Adrenal gland (tissue), 12 donors: ENCODE data around the gene GABARAPL1. TPM values are rescaled to one million over a fixed set of nuclear protein-coding genes. Genes with fewer than 3 reads are reported as not detected.

Source experiments
- DNase-seq, 7 donors: peaks; one replicate each; pipeline ENCODE4 v3.0.0-alpha.2; 2019 to 2020
- H3K27ac ChIP-seq, 5 donors: fragments of 200-600 bp; sonication (generic) in 4 of 5; 1 replicate in 3 of 5; 2 replicates in 2 of 5; pipeline versions ENCODE4 v1.5.1 to v1.8.0; 2016 to 2020; ENCODE audit warnings: mild to moderate bottlenecking in 1 of 5
- H3K27me3 ChIP-seq: fragments of 200-600 bp; 2 replicates; pipeline ENCODE4 v1.8.0; 2021
- H3K36me3 ChIP-seq, 2 donors: fragments of 200-600 bp; replicated peaks in 1 of 2; 1 replicate in 1 of 2; 2 replicates in 1 of 2; pipeline versions ENCODE4 v1.5.1 to v1.8.0; 2018 to 2022
- H3K4me1 ChIP-seq, 2 donors: fragments of 200-600 bp; replicated peaks in 1 of 2; 1 replicate in 1 of 2; 2 replicates in 1 of 2; pipeline versions ENCODE4 v1.5.1 to v1.8.0; 2018 to 2021
- H3K4me3 ChIP-seq, 4 donors: fragments of 200-600 bp; sonication (generic) in 3 of 4; one replicate each; pipeline ENCODE4 v1.5.1; 2016 to 2018
- H3K9me3 ChIP-seq, 3 donors: fragments of 200-600 bp; sonication (generic) in 1 of 3; replicated peaks in 1 of 3; 1 replicate in 2 of 3; 2 replicates in 1 of 3; pipeline versions ENCODE4 v1.5.1 to v1.8.0; 2016 to 2021
- POLR2A ChIP-seq, 2 donors: fragments of 450-650 bp; IDR thresholded peaks; one replicate each; pipeline ENCODE4 v1.6.1; 2017; ENCODE audit warnings: antibody characterized with exemption in 2 of 2, mild to moderate bottlenecking in 2 of 2, moderate library complexity in 1 of 2
- WGBS, 4 donors: extraction: QIAGEN DNeasy Blood & Tissue Kit in 2 of 4; methylation state at CpG; one replicate each; pipeline versions ENCODE4 v1.1.5 to v1.1.7; 2013 to 2017; 5-methylcytosine and 5-hydroxymethylcytosine counted together
- intact Hi-C, 2 donors: fragments of 100-400 bp; cut with DNase I; formaldehyde crosslinking; loops; one replicate each; pipeline versions ENCODE4 v1.14.1 to v1.15.0; 2022 to 2023
- polyA plus RNA-seq, 3 donors: library from polyadenylated mRNA; stranded (reverse); fragments of 200-250 nt in 2 of 3; fragments of 350-450 nt in 1 of 3; fragmentation: Illumina TruSeq in 1 of 3; extraction: RNeasy Lipid Tissue Mini Kit (QIAGEN cat#74804) in 1 of 3; gene quantifications; one replicate each; pipeline ENCODE4 v1.2.3, GENCODE V29; 2013 to 2014
- total RNA-seq, 9 donors: library from RNA; depleted of rRNA in 4 of 9; stranded (reverse); fragments of >200 nt in 4 of 9; fragments of 120-200 nt in 1 of 9; fragmentation: NEBNext Ultra II Directional in 1 of 9; extraction: Animal tissue kit (Norgen Biotek cat#: 25700) in 1 of 9; gene quantifications; one replicate each; pipeline versions ENCODE4 v1.1.0 to v1.2.4, GENCODE V29; 2013 to 2023
- TF ChIP-seq, protein P1 (sequence below), 6 experiments: fragments of 450-650 bp in 4 of 6; fragments of 200-600 bp in 2 of 6; sonication (generic) in 1 of 6; IDR thresholded peaks; 1 replicate in 5 of 6; 2 replicates in 1 of 6; pipeline versions ENCODE4 v1.5.1 to v1.8.0; 2016 to 2021; ENCODE audit warnings: antibody characterized with exemption in 6 of 6, mild to moderate bottlenecking in 2 of 6, moderate library complexity in 1 of 6
- donor health status: healthy with polysubstance abuse.
- donor health status: Bipolar disorder and iron deficiency.
- donor health status: DM: yes; HTN: yes; CAD: no.
- donor health status: DM: no; HTN: no; CAD: no.
- donor health status: DM: no; HTN: no; CAD: no.
- donor health status: DM: yes; HTN: yes; CAD: no.

Gene GABARAPL1
- total and polyA plus RNA-seq, 12 donors, result 58.2 to 260 (median 89.4) TPM

DNA sequence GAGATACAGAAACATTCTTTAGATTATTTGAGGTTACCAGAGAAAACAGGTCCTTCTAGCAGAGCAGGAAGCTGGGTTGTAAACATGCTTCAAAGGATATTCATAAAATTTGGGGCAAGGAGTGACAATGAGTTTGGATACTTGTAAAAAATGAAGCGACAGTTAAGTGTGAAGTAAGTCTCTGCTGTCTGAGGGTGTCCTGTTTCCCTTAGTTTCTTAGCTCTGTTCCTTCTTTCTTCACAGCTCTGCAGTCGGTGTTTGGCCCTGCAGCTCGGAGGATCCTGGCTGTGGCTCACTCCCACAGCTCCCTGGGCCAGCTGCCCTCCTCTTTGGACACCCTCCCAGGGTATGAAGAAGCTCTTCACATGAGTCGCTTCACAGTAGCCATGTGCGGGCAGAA lies 23.0 kb upstream of the GABARAPL1 start:
- no peak overlapping the region for H3K27ac ChIP-seq
- DNase-seq, result no peak
- 59 to 62% (median 61%) methylated on average over 4 to 5 of the region's 5 CpGs for WGBS, 4 donors
- H3K36me3 ChIP-seq, result no peaks in the 10 kb centered on the region
- intact Hi-C loops, result loop anchor here in 1 of 2 donors (5.0 kb wide), 1 partner anchor 37 kb away; no protein-coding TSS in a partner anchor
- H3K27me3 ChIP-seq, result no peaks in the 10 kb centered on the region
- no peak overlapping the region for H3K4me3 ChIP-seq
- no peaks in the 10 kb centered on the region for H3K9me3 ChIP-seq
- H3K4me1 ChIP-seq, result no peaks in the 10 kb centered on the region
- TF ChIP-seq, protein P1, sequence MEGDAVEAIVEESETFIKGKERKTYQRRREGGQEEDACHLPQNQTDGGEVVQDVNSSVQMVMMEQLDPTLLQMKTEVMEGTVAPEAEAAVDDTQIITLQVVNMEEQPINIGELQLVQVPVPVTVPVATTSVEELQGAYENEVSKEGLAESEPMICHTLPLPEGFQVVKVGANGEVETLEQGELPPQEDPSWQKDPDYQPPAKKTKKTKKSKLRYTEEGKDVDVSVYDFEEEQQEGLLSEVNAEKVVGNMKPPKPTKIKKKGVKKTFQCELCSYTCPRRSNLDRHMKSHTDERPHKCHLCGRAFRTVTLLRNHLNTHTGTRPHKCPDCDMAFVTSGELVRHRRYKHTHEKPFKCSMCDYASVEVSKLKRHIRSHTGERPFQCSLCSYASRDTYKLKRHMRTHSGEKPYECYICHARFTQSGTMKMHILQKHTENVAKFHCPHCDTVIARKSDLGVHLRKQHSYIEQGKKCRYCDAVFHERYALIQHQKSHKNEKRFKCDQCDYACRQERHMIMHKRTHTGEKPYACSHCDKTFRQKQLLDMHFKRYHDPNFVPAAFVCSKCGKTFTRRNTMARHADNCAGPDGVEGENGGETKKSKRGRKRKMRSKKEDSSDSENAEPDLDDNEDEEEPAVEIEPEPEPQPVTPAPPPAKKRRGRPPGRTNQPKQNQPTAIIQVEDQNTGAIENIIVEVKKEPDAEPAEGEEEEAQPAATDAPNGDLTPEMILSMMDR (IDR thresholded peaks at IDR 0.05), result no peak
- no peak for TF ChIP-seq POLR2A (IDR thresholded peaks at IDR 0.05)

DNA sequence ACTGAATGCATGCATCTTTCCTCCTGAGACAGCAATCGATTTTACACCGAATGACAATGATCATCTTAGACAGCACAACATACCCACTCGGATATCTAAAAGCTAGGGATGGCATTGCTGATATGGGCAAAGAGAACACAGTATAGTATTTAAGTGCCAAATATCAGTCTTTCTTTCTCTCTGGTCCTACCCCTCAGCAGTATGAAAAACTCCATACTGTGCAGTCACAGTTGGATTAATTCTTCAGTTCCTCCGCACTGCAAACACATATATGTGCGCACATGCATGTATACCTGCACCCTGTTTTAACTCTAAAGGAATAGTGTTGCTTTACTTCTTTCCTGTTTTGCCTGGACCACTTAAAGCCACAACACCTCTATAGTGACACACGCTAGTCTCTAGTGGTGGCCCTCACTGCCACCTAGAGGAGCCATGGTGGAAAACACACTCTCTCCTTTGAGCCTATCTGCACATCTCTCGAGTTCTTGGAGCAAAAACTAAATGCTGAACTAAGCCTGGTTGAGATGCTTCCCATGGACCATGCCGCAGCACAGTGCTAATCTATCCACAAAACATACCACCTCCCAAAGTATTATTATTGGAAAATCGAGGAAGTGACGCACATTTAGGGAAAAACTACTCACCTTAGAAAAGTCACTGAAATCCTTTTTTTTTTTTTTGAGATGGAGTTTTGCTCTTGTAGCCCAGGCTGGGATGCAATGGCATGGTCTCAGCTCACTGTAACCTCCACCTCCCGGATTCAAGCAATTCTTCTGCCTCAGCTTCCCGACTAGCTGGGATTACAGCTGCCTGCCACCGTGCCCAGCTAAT lies 21.9 kb upstream of the GABARAPL1 start:
- Histone ChIP-seq H3K4me3 (no peak overlapping the region), H3K9me3 (no peaks in the 10 kb centered on the region), H3K27me3 (no peaks in the 10 kb centered on the region), H3K4me1 (no peaks in the 10 kb centered on the region), H3K36me3 (no peaks in the 10 kb centered on the region), H3K27ac (no peak overlapping the region)
- TF ChIP-seq, protein P1 (IDR thresholded peaks at IDR 0.05), result peak; percentile 58 to 84 (median 75)
- no peak for TF ChIP-seq POLR2A (IDR thresholded peaks at IDR 0.05)
- WGBS, 4 donors, result 37 to 45% (median 40%) methylated on average over 13 of the region's 13 CpGs
- peak; percentile 46 to 84 (median 68) for DNase-seq
- intact Hi-C loops, result loop anchor here in 1 of 2 donors (5.0 kb wide), 1 partner anchor 38 kb away; no protein-coding TSS in a partner anchor

DNA sequence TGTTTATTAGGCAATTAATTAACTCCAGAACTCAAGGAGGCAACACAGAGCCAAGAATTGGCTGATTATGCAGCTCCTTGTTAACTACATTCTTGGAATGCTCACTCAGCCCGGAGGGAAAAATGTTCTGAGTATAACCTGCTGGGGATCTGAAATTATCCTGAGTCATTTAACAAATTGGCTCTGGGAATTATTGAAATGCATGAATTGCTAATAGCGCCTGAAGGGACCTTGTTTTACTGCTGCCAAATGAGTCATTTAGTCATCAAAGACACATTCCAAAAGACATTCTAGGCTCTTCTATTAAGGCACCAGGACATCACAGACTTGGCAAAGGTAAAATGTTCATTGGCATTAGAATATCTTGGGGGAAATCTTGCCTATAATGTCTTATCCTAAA lies 20.8 kb upstream of the GABARAPL1 start:
- H3K27ac ChIP-seq, result peak overlapping the region in 1 of 5 donors; percentile 13

DNA sequence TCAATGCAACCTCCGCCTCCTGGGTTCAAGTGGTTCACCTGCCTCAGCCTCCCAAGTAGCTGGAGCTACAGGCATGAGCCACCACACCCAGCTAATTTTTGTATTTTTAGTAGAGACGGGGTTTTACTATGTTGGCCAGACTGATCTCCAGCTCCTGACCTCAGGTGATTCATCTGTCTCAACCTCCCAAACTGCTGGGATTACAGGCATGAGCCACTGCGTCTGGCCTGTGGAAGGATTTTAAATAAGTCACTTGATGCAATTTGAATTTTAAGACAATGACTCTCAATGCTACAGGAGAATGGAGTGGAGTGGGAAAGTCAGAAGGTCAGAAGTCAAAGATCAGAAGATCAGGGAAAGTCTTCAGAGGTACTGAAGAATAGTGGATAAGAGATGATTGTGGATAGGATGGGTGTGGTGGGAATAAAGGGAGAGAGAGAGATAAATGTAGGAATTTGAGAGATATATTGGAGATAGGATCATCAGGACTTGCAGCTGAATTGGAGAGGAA lies 18.5 kb upstream of the GABARAPL1 start:
- WGBS, 4 donors, result 61 to 89% (median 83%) methylated on average over 3 of the region's 3 CpGs
- Histone ChIP-seq H3K4me3 (no peak overlapping the region), H3K27ac (no peak overlapping the region), H3K4me1 (no peaks in the 10 kb centered on the region), H3K27me3 (no peaks in the 10 kb centered on the region), H3K36me3 (no peaks in the 10 kb centered on the region), H3K9me3 (no peaks in the 10 kb centered on the region)
- intact Hi-C loops, result loop anchor here in 1 of 2 donors (5.0 kb wide), 1 partner anchor 42 kb away; no protein-coding TSS in a partner anchor
- TF ChIP-seq, protein P1 (IDR thresholded peaks at IDR 0.05), result no peak
- DNase-seq, result no peak

More for the DNA sequence above, 20.8 kb upstream of the GABARAPL1 start:
- intact Hi-C loops, result loop anchor here in 1 of 2 donors (5.0 kb wide), 1 partner anchor 40 kb away; no protein-coding TSS in a partner anchor
- Histone ChIP-seq H3K9me3 (no peaks in the 10 kb centered on the region), H3K27me3 (no peaks in the 10 kb centered on the region), H3K4me1 (no peaks in the 10 kb centered on the region), H3K4me3 (no peak overlapping the region), H3K36me3 (no peaks in the 10 kb centered on the region)
- DNase-seq, result peak in 4 of 7 donors; percentile 17 to 26 (median 20)
- TF ChIP-seq POLR2A (IDR thresholded peaks at IDR 0.05), result peak in 1 of 2 donors; percentile 26
- TF ChIP-seq, protein P1 (IDR thresholded peaks at IDR 0.05), result no peak
- 18 to 22% (median 20%) methylated on average over 2 of the region's 2 CpGs for WGBS, 4 donors
